Ectodermal cell (in vitro differentiated cells): ENCODE results near the gene SLC25A34.
A peak's percentile ranks its signal among the peaks of the same experiment; 100 is the strongest.

ENCODE experiments used
- H3K27ac ChIP-seq: 2 replicates; pipeline ENCODE4 v1.7.0; 2013; ENCODE audit warnings: mild to moderate bottlenecking, low read depth, low read length; ENCODE audit not compliant: insufficient read depth, poor library complexity, severe bottlenecking
- H3K27me3 ChIP-seq: 2 replicates; pipeline ENCODE4 v1.7.0; 2013; ENCODE audit warnings: mild to moderate bottlenecking, low read length; ENCODE audit not compliant: insufficient read depth, control insufficient read depth, poor library complexity, severe bottlenecking
- H3K36me3 ChIP-seq: one replicate; pipeline ENCODE4 v1.7.0; 2013; ENCODE audit warnings: low read length; ENCODE audit not compliant: control insufficient read depth, insufficient read depth
- H3K4me1 ChIP-seq: one replicate; pipeline ENCODE4 v1.7.0; 2013; ENCODE audit warnings: low read length; ENCODE audit not compliant: control insufficient read depth, insufficient read depth
- H3K4me3 ChIP-seq: 2 replicates; pipeline ENCODE4 v1.7.0; 2013; ENCODE audit warnings: low read depth, low read length, control low read depth; ENCODE audit not compliant: insufficient read depth
- H3K9me3 ChIP-seq: 2 replicates; pipeline ENCODE4 v1.7.0; 2013; ENCODE audit warnings: mild to moderate bottlenecking, low read length, moderate library complexity; ENCODE audit not compliant: control insufficient read depth
- WGBS, 2 experiments: methylation state at CpG; one replicate each; pipeline ENCODE4 v1.1.7; 2013; ENCODE audit warnings: missing lambda C conversion rate in 2 of 2; 5-methylcytosine and 5-hydroxymethylcytosine counted together

Gene SLC25A34

DNA sequence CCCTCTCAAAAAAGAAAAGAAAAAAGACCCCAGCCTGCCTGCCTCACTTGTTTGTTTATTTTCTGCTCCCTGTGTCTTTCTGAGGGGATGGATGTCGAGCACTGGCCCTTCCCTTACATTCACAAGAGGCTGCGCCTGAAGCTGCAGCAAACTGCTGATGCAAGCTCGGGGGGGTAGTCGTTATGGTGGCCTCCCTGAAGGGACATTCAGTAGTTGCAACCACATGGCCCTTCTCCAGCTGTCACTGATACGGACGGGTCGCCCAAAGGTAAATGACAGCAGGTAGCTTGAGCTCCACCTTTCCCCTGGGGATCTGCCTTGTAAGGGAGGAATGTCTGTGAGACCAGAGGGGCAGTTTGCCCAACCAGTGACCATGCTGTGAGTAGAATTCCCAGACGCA, 34.3 kb upstream of the SLC25A34 start:
- WGBS, 2 experiments = 90 to 92% methylated on average over 8 of the region's 8 CpGs
- no peak overlapping the region for H3K27ac ChIP-seq
- H3K36me3 ChIP-seq = peaks cover 7% of the 10 kb centered on the region
- no peaks in the 10 kb centered on the region for H3K9me3 ChIP-seq
- H3K27me3 ChIP-seq = no peaks in the 10 kb centered on the region
- H3K4me3 ChIP-seq = no peak overlapping the region
- H3K4me1 ChIP-seq = peaks cover 7% of the 10 kb centered on the region

DNA sequence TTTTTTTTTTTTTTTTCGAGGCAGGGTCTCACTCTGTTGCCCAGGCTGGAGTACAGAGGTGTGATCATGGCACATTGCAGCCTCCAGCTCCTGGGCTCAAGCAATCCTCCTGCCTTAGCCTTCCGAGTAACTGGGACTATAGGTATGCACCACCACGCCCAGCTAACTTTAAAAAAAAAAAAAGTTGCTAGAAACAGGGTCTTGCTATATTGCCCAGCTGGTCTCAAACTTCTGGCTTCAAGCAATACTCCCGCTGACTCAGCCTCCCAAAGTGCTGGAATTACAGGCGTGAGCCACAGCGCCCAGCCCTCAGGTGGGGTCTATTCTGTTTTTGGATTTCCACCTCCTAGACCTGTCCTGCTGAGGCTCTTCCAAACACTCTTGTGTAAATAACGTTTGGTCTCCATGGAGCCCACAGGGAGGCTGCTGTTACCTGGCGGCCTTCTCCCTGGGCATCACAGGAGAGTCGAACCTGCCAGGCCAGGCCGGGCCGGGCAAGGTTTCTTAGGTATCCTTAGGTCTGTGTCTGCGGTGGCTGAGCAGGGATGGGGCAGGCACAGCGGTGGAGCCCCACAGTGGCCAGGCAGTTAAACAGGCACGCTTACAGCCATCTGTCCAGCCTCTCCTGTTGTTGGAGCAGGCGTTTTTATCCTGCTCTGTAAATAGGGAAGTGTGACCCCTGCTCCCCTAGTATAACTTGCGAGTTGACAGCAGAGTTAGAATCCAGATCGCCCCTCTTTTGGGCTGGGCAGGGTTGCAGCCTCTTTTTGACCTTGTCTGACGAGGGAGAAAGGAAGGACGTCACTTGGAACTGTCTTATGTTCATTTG, 33.1 kb upstream of the SLC25A34 start:
- peaks cover 7% of the 10 kb centered on the region for H3K36me3 ChIP-seq
- no peaks in the 10 kb centered on the region for H3K27me3 ChIP-seq
- H3K4me1 ChIP-seq = peaks cover 7% of the 10 kb centered on the region
- 89 to 90% methylated on average over 19 of the region's 19 CpGs for WGBS, 2 experiments
- no peaks in the 10 kb centered on the region for H3K9me3 ChIP-seq
- peak overlapping the region; percentile 60 for H3K27ac ChIP-seq
- H3K4me3 ChIP-seq = no peak overlapping the region

- Histone ChIP-seq H3K4me3 (no peak overlapping the region), H3K36me3 (peaks cover 7% of the 10 kb centered on the region), H3K9me3 (no peaks in the 10 kb centered on the region), H3K27me3 (no peaks in the 10 kb centered on the region), H3K4me1 (peaks cover 7% of the 10 kb centered on the region), H3K27ac (peak overlapping the region; percentile 60)
- 89 to 92% methylated on average over 9 of the region's 9 CpGs for WGBS, 2 experiments
These were observed 32.5 kb upstream of the SLC25A34 start for GRCh38 chr1:15703562-15703961.

GRCh38 chr1:15704526-15705183, 31.4 kb upstream of the SLC25A34 start:
- no peak overlapping the region for H3K4me3 ChIP-seq
- WGBS, 2 experiments = 92 to 93% methylated on average over 16 to 17 of the region's 17 CpGs
- H3K27me3 ChIP-seq = no peaks in the 10 kb centered on the region
- peaks cover 7% of the 10 kb centered on the region for H3K4me1 ChIP-seq
- no peak overlapping the region for H3K27ac ChIP-seq
- H3K36me3 ChIP-seq = peaks cover 7% of the 10 kb centered on the region
- H3K9me3 ChIP-seq = no peaks in the 10 kb centered on the region

DNA sequence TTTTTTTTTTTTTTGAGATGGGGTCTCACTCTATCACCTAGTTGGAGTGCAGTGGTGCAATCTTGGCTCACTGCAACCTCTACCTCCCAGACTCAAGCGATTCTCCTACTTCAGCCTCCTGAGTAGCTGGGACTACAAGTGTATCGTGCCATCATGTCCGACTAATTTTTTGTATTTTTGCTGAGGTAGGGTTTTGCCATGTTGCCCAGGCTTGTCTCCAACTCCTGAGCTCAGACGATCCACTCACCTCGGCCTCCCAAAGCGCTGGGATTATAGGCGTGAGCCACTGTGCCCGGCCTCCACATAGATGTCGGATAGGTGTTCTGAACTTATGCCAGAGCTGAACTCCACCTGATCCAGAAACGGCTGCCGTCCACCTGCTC, 30.9 kb upstream of the SLC25A34 start:
- WGBS, 2 experiments = 94% methylated on average over 11 of the region's 11 CpGs
- peaks cover 7% of the 10 kb centered on the region for H3K36me3 ChIP-seq
- H3K4me1 ChIP-seq = peaks cover 7% of the 10 kb centered on the region
- no peak overlapping the region for H3K27ac ChIP-seq
- no peaks in the 10 kb centered on the region for H3K27me3 ChIP-seq
- no peak overlapping the region for H3K4me3 ChIP-seq
- no peaks in the 10 kb centered on the region for H3K9me3 ChIP-seq

DNA sequence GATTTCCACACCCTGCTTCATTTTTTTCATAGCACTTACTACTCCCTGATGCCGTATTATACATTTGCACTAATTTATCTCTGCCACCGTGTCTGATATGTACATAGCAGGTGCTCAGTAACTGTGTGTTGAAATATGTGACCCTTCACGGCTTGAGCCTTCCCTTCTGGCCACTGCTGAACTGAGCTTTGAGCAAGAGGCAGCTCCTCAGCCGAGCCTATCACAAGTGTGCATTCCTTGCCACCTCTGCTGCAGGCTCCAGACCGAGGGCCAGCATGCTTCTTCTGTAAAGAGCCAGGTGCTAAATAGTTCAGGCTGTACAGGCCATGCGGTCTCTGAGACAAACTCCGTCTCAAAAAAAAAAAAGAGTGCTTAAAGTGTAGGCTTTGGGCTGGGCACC, 29.3 kb upstream of the SLC25A34 start:
- Histone ChIP-seq H3K4me1 (peaks cover 7% of the 10 kb centered on the region), H3K4me3 (no peak overlapping the region), H3K27ac (no peak overlapping the region), H3K9me3 (no peaks in the 10 kb centered on the region), H3K27me3 (no peaks in the 10 kb centered on the region), H3K36me3 (peaks cover 7% of the 10 kb centered on the region)
- 95 to 96% methylated on average over 7 of the region's 7 CpGs for WGBS, 2 experiments

DNA sequence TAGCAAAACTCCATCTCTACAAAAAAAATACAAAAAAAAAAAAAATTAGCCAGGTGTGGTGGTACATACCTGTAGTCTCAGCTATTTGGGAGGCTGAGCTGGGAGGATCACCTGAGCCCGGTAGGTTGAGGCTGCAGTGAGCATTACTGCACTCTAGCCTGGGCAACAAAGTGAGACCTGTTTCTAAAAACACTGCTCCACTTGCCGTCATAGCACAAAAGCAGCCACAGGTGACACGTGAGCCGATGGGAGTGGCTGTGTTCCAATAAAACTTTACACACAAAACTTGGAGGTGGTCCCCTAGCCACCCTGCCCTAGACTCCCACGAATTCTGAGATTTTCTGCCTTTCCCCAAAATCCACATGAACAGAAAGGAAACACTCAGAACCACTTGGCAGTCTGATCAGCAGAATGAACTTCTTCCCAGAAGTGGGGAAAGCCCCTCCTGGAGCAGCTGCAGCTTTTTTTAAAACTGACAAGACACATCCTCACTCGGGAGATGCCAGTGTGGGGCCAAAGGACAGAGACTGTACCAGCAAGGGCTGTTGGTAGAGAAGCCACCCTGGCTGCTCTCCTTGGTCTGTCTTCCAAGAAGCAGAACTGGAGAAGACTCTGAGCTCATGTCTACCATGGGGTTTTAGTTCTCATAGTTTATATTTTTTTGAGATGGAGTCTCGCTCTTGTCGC, 28.7 kb upstream of the SLC25A34 start:
- 91 to 94% methylated on average over 8 of the region's 8 CpGs for WGBS, 2 experiments
- peaks cover 7% of the 10 kb centered on the region for H3K36me3 ChIP-seq
- no peaks in the 10 kb centered on the region for H3K27me3 ChIP-seq
- no peak overlapping the region for H3K27ac ChIP-seq
- H3K4me3 ChIP-seq = no peak overlapping the region
- H3K9me3 ChIP-seq = no peaks in the 10 kb centered on the region
- peaks cover 7% of the 10 kb centered on the region for H3K4me1 ChIP-seq

GRCh38 chr1:15708486-15709137, 27.4 kb upstream of the SLC25A34 start:
- peaks cover 7% of the 10 kb centered on the region for H3K36me3 ChIP-seq
- H3K27me3 ChIP-seq = no peaks in the 10 kb centered on the region
- H3K27ac ChIP-seq = no peak overlapping the region
- peaks cover 1% of the 10 kb centered on the region for H3K4me1 ChIP-seq
- H3K4me3 ChIP-seq = no peak overlapping the region
- H3K9me3 ChIP-seq = no peaks in the 10 kb centered on the region
- 90 to 93% methylated on average over 14 to 15 of the region's 15 CpGs for WGBS, 2 experiments

GRCh38 chr1:15709226-15709625, 26.8 kb upstream of the SLC25A34 start:
- WGBS, 2 experiments = 96% methylated on average over 4 of the region's 4 CpGs
- Histone ChIP-seq H3K27ac (no peak overlapping the region), H3K4me3 (no peak overlapping the region), H3K9me3 (no peaks in the 10 kb centered on the region), H3K4me1 (no peaks in the 10 kb centered on the region), H3K27me3 (no peaks in the 10 kb centered on the region), H3K36me3 (peaks cover 7% of the 10 kb centered on the region)

- H3K4me3 ChIP-seq = no peak overlapping the region
- H3K4me1 ChIP-seq = no peaks in the 10 kb centered on the region
These were observed 23.9 kb upstream of the SLC25A34 start for GRCh38 chr1:15712168-15712567.

More at GRCh38 chr1:15712168-15712567, 23.9 kb upstream of the SLC25A34 start:
- Histone ChIP-seq H3K27ac (no peak overlapping the region), H3K9me3 (no peaks in the 10 kb centered on the region), H3K36me3 (peaks cover 6% of the 10 kb centered on the region), H3K27me3 (no peaks in the 10 kb centered on the region)
- 95 to 96% methylated on average over 4 of the region's 4 CpGs for WGBS, 2 experiments
